ENCODE results near the gene BEST3.

Gene BEST3

GRCh38 chr12:69698769-69699540, at the start of gene BEST3:
BEST3 (minus strand) TSS chr12:69699303; CDS start chr12:69697798, 1,505 bp downstream.
- FAIRE-seq (no peak), DNase-seq (ENCODE audit: low spot score) (no peak)

GRCh38 chr12:69744109-69744508, 45.0 kb upstream of the BEST3 start:
- FAIRE-seq = no peak
- no peak for DNase-seq (ENCODE audit: low spot score)

- FAIRE-seq (no peak), DNase-seq (ENCODE audit: low spot score) (peak; percentile 32)
Observed at GRCh38 chr12:69739287-69740191, 40.4 kb upstream of the BEST3 start.

- peak; percentile 17 for FAIRE-seq
- DNase-seq (ENCODE audit: low spot score) = peak; percentile 95
Observed at GRCh38 chr12:69738351-69739286, 39.5 kb upstream of the BEST3 start, which contains the start of gene RAB3IP. RAB3IP (plus strand) TSS chr12:69738860; CDS start chr12:69755409, 16,549 bp downstream.

GRCh38 chr12:69733638-69734037, 34.5 kb upstream of the BEST3 start:
- DNase-seq (ENCODE audit: low spot score) = no peak
- FAIRE-seq = no peak

- FAIRE-seq (no peak), DNase-seq (ENCODE audit: low spot score) (no peak)
Observed at GRCh38 chr12:69732088-69732487, 33.0 kb upstream of the BEST3 start.

- FAIRE-seq (no peak), DNase-seq (ENCODE audit: low spot score) (no peak)
Observed at GRCh38 chr12:69726922-69727321, 27.8 kb upstream of the BEST3 start.

GRCh38 chr12:69720750-69721149, 21.6 kb upstream of the BEST3 start:
- DNase-seq (ENCODE audit: low spot score) = no peak
- no peak for FAIRE-seq

- FAIRE-seq = no peak
- DNase-seq (ENCODE audit: low spot score) = no peak
Observed at GRCh38 chr12:69719336-69720316, 20.5 kb upstream of the BEST3 start.

- no peak for DNase-seq (ENCODE audit: low spot score)
- FAIRE-seq = no peak
Observed at GRCh38 chr12:69714542-69714941, 15.4 kb upstream of the BEST3 start.

- DNase-seq (ENCODE audit: low spot score) = no peak
- no peak for FAIRE-seq
Observed at GRCh38 chr12:69712826-69713225, 13.7 kb upstream of the BEST3 start.

GRCh38 chr12:69708649-69709048, 9.5 kb upstream of the BEST3 start:
- FAIRE-seq = no peak
- no peak for DNase-seq (ENCODE audit: low spot score)

GRCh38 chr12:69704357-69704756, 5.3 kb upstream of the BEST3 start:
- no peak for FAIRE-seq
- DNase-seq (ENCODE audit: low spot score) = no peak

GRCh38 chr12:69703146-69703642, 4.1 kb upstream of the BEST3 start:
- DNase-seq (ENCODE audit: low spot score) (no peak), FAIRE-seq (no peak)

GRCh38 chr12:69701826-69702225, 2.7 kb upstream of the BEST3 start:
- no peak for FAIRE-seq
- no peak for DNase-seq (ENCODE audit: low spot score)

GRCh38 chr12:69698054-69698453, 1.0 kb downstream of the BEST3 start:
- FAIRE-seq (no peak), DNase-seq (ENCODE audit: low spot score) (no peak)

GRCh38 chr12:69694123-69694522, 5.0 kb downstream of the BEST3 start:
- FAIRE-seq = no peak

GRCh38 chr12:69689638-69690037, 9.5 kb downstream of the BEST3 start:
- FAIRE-seq (no peak), DNase-seq (ENCODE audit: low spot score) (no peak)

More at GRCh38 chr12:69694123-69694522, 5.0 kb downstream of the BEST3 start:
- no peak for DNase-seq (ENCODE audit: low spot score)

All from urothelium cell line (cell line).